ENCODE measurements around the gene KIAA1958. TPM values are rescaled to one million over a fixed set of nuclear protein-coding genes. Genes with fewer than 3 reads are reported as not detected.

Gene KIAA1958
- total and polyA plus RNA-seq, 10 of the 15 experiments (the other 5 are each of a cell fraction or from before 2014, with no cell fraction given), result 0.53 to 8.7 (median 4.0) TPM

DNA sequence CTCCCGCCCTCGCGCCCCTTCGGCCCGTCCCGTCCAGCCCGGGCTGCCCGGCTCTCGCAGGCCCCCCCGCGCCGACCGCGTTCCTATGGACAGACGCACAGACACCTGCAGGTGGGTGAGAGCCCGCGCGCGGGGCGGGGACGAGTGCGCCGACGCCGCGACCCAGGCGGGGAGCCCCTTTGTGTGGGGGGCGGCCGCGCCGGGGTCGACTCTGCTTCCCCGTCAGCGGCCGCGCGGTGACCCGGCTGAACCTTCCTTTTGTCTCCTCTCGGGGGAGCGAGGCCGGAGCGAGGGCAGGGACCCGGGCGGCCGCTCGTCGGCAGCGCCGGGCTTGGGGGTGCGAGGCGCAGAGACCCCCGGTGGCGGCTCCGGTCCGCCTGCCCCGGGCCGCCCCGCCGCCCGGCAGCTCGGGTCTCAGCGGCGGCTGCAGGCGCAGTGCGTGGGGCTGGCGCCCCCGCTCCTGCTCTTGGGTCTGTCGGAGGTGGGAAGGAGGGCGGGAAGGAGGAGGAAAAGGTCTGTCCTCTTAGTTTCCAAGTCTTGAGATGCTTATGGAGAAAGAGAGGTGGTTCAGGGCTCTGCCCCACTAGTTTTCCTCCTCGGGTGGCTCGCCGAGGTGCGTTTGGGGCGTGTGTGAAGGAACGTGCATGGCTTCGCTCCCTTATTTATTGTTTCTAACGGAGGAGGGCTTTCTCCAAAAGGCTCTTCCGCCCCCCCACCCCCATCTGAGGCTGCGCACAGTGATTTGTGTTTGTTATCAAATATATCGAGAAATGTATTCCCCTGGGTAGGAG is 576 bp downstream of the KIAA1958 start (continued):
- TF ChIP-seq MYC (IDR thresholded peaks at IDR 0.05; ENCODE audit: insufficient read depth, insufficient read length, insufficient replicate concordance, low read length, severe bottlenecking) (no peak), CHD2 (IDR thresholded peaks at IDR 0.05; ENCODE audit: borderline replicate concordance, low read depth, low read length) (no peak), ZNF217 (IDR thresholded peaks at IDR 0.05) (0 out of 2 replicates have a peak, but pooled peaks have one; percentile 28), SUPT20H (IDR thresholded peaks at IDR 0.05; ENCODE audit: borderline replicate concordance, control insufficient read depth, low read depth, low read length) (no peak), BHLHE40 (IDR thresholded peaks at IDR 0.05; ENCODE audit: borderline replicate concordance in 1 of 2, low read depth in 2 of 2, low read length in 1 of 2) (peak; percentile 17 to 51; a peak in 1 of 4 replicates), SMARCA5 (IDR thresholded peaks at IDR 0.05) (peak; percentile 60; the same call in 1 of the 2 replicates), GATAD2B (conservative IDR thresholded peaks at IDR 0.05; ENCODE audit: low read depth) (peak; percentile 86), ASH2L (IDR thresholded peaks at IDR 0.05; ENCODE audit: borderline replicate concordance, low read depth) (peak; percentile 56; the same call in 1 of the 2 replicates), CREM (IDR thresholded peaks at IDR 0.05; ENCODE audit: low read depth) (no peak), IKZF1 (conservative IDR thresholded peaks at IDR 0.05) (peak; percentile 89)

DNA sequence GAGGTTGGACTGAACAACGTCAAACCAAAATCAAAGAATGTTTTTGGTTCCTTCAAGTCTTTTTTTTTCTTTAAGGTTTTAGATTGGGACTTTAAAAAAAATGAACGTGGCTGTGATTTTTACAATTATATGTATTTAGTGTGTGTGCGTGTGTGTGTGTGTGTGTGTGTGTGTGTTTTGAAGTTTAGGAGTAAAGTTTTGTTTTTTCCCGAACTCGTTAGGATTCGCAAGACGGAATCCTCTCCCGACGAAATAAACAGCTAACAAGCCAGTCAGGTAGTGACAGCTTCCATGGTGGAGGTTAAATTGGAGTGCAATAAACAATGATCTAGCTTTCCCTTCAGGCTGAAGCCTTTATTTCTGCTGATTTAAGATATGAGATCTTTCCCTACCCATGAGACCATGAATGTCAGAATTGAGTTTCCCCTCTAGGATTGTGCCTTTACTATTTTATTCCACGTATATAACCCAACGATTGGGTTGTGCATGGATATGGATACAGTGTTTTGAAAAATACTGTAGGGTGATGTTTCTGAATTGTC is 1.2 kb downstream of the KIAA1958 start:
- Histone ChIP-seq H4K20me1 (ENCODE audit: control insufficient read depth, insufficient read depth) (no peaks in the 10 kb centered on the region), H3K4me1 (ENCODE audit: control insufficient read depth, insufficient read depth, low read length) (no peaks in the 10 kb centered on the region), H3K9ac (ENCODE audit: control insufficient read depth, insufficient read depth, low read length) (peak overlapping the region; percentile 66), H3K4me3 (peak overlapping the region; percentile 70), H2AFZ (ENCODE audit: control insufficient read depth, low read depth, low read length) (peak overlapping the region; percentile 85), H3K4me2 (ENCODE audit: control insufficient read depth, insufficient read depth) (peak overlapping the region; percentile 85), H3K27me3 (replicated peaks in 1 of 2; ENCODE audit: control insufficient read depth in 2 of 2, insufficient read depth in 2 of 2, low read length in 1 of 2) (no peaks in the 10 kb centered on the region), H3K27ac (ENCODE audit: control insufficient read depth, insufficient read depth) (no peak overlapping the region), H3K79me2 (ENCODE audit: control insufficient read depth, insufficient read depth, low read length) (peaks cover 27% of the 10 kb centered on the region), H3K36me3 (ENCODE audit: control insufficient read depth in 2 of 2, insufficient read depth in 2 of 2, low read length in 1 of 2) (no peaks in the 10 kb centered on the region), H3K9me3 (replicated peaks; ENCODE audit: control insufficient read depth, insufficient read depth, low read length) (no peaks in the 10 kb centered on the region)
- DNase-seq (ENCODE audit: low read depth, low spot score) (no peak), FAIRE-seq (no peak), ATAC-seq (no peak)
- WGBS (ENCODE audit: insufficient coverage, insufficient replicate concordance, low lambda C conversion rate, missing lambda C conversion rate), result 36% methylated on average over 11 of the region's 11 CpGs
- in situ Hi-C loops (cut with MboI) (no loop called here), intact Hi-C loops (cut with micrococcal nuclease; ENCODE audit: unreplicated experiment) (loop anchor here (5.0 kb wide), 1 partner anchor 59 kb away; no protein-coding TSS in a partner anchor)
- TF ChIP-seq, protein P1, sequence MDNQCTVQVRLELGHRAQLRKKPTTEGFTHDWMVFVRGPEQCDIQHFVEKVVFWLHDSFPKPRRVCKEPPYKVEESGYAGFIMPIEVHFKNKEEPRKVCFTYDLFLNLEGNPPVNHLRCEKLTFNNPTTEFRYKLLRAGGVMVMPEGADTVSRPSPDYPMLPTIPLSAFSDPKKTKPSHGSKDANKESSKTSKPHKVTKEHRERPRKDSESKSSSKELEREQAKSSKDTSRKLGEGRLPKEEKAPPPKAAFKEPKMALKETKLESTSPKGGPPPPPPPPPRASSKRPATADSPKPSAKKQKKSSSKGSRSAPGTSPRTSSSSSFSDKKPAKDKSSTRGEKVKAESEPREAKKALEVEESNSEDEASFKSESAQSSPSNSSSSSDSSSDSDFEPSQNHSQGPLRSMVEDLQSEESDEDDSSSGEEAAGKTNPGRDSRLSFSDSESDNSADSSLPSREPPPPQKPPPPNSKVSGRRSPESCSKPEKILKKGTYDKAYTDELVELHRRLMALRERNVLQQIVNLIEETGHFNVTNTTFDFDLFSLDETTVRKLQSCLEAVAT (IDR thresholded peaks at IDR 0.05), result peak; percentile 61; the same call in 1 of the 2 replicates
- TF ChIP-seq ZNF687 (IDR thresholded peaks at IDR 0.05), result no peak
- ChIA-PET POLR2A (interaction anchor here (0.5 to 0.7 kb wide), 3 partner anchors 8 to 1173 kb away, joined by 4 to 6 read pairs (median 4); no protein-coding TSS in a partner anchor), RAD21 (ENCODE audit: unreplicated experiment) (interaction anchor here (0.6 kb wide), 1 partner anchor 1251 kb away, joined by 3 read pairs; no protein-coding TSS in a partner anchor), SMC1A (ENCODE audit: uncharacterized antibody, unreplicated experiment) (interaction anchor here (0.8 kb wide), 1 partner anchor 17 kb away, joined by 3 read pairs; no protein-coding TSS in a partner anchor), CTCF (interaction anchor here (0.6 to 0.9 kb wide), 2 partner anchors 10 to 19 kb away, joined by 3 to 4 read pairs; no protein-coding TSS in a partner anchor)
- BruUV-seq (replicated peaks), result TSS peak; percentile 49

All from GM12878 (cell line).